Upper lobe of right lung (tissue), 1 donor: ENCODE measurements around the gene C19orf12. TPM values are rescaled to one million over a fixed set of nuclear protein-coding genes. Genes with fewer than 3 reads are reported as not detected.
"Not testable (repeated sequence)": the region's sequence is repeated elsewhere in the genome, so short reads cannot be mapped to it uniquely, and the experiment has no call there.

Experiments
- ATAC-seq: fragments of 200-7000 bp; cut with Tn5 transposase; one replicate; pipeline ENCODE4 v1.9.1; 2020; ENCODE audit warnings: mild to moderate bottlenecking, moderate library complexity
- DNase-seq: peaks from one replicate; pipeline ENCODE4 v3.0.0-alpha.2; 2020
- H3K27ac ChIP-seq: fragments of 200-600 bp; one replicate; pipeline ENCODE4 v1.8.0; 2022
- H3K27me3 ChIP-seq: fragments of 200-600 bp; one replicate; pipeline ENCODE4 v1.8.0; 2022; ENCODE audit warnings: mild to moderate bottlenecking
- H3K36me3 ChIP-seq: fragments of 200-600 bp; one replicate; pipeline ENCODE4 v1.8.0; 2022
- H3K4me1 ChIP-seq: fragments of 200-600 bp; one replicate; pipeline ENCODE4 v1.8.0; 2022
- H3K4me3 ChIP-seq: fragments of 200-600 bp; one replicate; pipeline ENCODE4 v1.8.0; 2022; ENCODE audit warnings: mild to moderate bottlenecking
- H3K9me3 ChIP-seq: fragments of 200-600 bp; one replicate; pipeline ENCODE4 v1.8.0; 2022
- intact Hi-C: fragments of 100-400 bp; cut with DNase I; formaldehyde crosslinking; loops from one replicate; pipeline ENCODE4 v1.11.0; 2022
- total RNA-seq: library from RNA; stranded (reverse); fragmentation: NEBNext Ultra II Directional; extraction: Animal tissue kit (Norgen Biotek cat#: 25700); gene quantifications from one replicate; pipeline ENCODE4 v1.2.1, GENCODE V29; 2021
- TF ChIP-seq, protein P1 (sequence below): fragments of 200-600 bp; IDR thresholded peaks from one replicate; pipeline ENCODE4 v1.8.0; 2022; ENCODE audit warnings: antibody characterized with exemption
- donor health status: DM: no; HTN: yes; CAD: no; lungs with severe emphysema.

Gene C19orf12
- total RNA-seq, 1 donor from 2014 or later = 22.1 TPM

DNA sequence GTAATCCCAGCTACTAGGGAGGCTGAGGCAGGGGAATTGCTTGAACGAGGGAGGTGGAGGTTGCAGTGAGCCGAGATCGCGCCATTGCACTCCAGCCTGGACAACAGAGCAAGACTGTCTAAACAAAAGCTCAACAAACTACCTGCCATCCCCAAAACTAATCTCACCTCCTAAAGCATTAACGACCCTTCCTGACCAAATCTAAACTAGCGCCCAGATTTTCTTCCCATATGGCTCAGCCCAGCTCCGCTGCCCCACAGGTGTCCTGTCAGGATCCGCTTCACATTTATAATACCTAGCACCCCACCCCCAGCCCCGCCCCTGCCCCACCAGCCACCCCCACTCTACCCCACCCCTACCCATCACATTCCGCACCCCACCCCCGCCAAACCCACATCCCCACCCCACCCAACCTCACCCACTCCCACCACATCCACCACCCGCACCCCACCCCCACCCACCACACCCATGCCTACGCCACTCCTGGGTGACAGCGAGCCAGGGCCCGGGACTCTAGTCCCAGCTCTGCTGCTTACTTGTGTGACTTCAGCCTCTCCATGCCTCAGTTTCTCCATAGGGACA lies 599 bp downstream of the C19orf12 start:
- TF ChIP-seq, protein P1, sequence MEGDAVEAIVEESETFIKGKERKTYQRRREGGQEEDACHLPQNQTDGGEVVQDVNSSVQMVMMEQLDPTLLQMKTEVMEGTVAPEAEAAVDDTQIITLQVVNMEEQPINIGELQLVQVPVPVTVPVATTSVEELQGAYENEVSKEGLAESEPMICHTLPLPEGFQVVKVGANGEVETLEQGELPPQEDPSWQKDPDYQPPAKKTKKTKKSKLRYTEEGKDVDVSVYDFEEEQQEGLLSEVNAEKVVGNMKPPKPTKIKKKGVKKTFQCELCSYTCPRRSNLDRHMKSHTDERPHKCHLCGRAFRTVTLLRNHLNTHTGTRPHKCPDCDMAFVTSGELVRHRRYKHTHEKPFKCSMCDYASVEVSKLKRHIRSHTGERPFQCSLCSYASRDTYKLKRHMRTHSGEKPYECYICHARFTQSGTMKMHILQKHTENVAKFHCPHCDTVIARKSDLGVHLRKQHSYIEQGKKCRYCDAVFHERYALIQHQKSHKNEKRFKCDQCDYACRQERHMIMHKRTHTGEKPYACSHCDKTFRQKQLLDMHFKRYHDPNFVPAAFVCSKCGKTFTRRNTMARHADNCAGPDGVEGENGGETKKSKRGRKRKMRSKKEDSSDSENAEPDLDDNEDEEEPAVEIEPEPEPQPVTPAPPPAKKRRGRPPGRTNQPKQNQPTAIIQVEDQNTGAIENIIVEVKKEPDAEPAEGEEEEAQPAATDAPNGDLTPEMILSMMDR = no peak
- intact Hi-C loops = no loop called here
- Histone ChIP-seq H3K27ac (peak overlapping the region; percentile 99), H3K4me1 (peaks cover 22% of the 10 kb centered on the region), H3K36me3 (no peaks in the 10 kb centered on the region), H3K4me3 (peak overlapping the region; percentile 87), H3K27me3 (no peaks in the 10 kb centered on the region), H3K9me3 (no peaks in the 10 kb centered on the region)
- peak; percentile 40 for DNase-seq
- peak; percentile 37 for ATAC-seq

DNA sequence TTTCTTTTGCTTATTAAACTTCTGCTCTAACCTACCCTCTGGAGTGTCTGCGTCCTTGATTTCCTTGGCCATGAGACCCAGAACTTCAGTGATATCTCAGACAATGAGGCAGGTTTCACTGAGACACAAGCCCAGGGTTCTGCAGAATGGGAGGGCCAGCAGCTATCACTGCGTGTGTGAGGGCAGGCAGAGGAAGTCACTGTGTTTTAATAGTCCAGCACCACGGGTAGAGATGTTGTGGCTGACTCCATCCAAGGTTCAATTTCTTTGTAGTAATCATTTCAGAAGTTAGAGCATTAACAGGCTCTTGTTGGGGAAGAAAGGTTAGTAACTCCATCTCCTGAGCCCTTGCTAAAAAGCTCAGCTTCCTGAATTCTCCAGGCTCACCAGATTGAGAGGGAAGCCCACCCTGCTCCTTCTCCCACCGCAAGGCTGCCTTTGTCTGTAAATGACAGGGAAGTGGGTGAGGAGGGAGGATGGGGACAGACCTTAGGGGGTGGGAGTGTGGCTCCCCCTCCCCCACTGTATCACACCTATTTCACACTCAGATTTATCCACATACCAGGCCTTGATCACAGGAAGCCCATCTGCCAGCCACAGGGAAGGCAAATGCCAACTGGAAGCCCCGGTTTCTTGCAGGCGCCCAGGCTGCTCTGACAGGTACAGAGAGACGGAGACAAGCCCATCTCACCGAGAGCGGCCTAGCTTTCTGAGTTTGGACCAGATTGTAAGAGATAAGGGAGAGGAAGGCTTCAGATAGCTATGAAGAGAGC lies 2.1 kb downstream of the C19orf12 start:
- Histone ChIP-seq H3K9me3 (no peaks in the 10 kb centered on the region), H3K4me3 (no peak overlapping the region), H3K27ac (no peak overlapping the region), H3K27me3 (no peaks in the 10 kb centered on the region), H3K36me3 (no peaks in the 10 kb centered on the region), H3K4me1 (peaks cover 22% of the 10 kb centered on the region)
- TF ChIP-seq, protein P1 = no peak
- intact Hi-C loops = no loop called here
- DNase-seq (peak; percentile 41), ATAC-seq (no peak)

DNA sequence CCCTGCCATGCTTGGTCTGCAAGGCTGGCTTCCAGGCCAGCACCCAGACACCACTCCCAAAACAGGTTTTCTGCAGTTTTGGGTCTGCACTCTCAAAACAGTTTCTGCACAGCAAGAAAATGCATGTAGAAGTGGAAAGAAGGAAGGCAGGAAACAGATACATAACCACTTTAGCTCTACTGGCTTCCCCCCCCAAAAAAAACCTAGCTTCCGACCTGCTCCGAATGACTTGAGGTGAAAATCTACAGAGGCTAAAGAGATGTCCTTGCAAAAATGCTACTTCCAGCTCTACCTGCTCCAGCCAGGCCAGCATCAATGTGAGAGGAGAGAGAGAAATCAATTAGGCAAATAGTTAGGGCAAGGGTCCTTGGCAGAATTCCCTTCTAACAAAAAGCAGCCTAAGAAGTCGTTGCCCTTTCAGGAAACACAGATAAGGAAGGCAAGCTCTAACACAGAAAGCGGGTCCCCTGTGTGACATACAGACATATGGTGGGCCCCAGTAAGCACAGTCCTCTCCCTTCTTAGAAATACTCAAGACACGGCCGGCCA lies 3.4 kb downstream of the C19orf12 start:
- intact Hi-C loops = no loop called here
- Histone ChIP-seq H3K36me3 (peaks cover 11% of the 10 kb centered on the region), H3K27me3 (no peaks in the 10 kb centered on the region), H3K27ac (no peak overlapping the region), H3K4me1 (peaks cover 22% of the 10 kb centered on the region), H3K4me3 (no peak overlapping the region), H3K9me3 (no peaks in the 10 kb centered on the region)
- ATAC-seq (no peak), DNase-seq (peak; percentile 2)
- TF ChIP-seq, protein P1 = no peak

DNA sequence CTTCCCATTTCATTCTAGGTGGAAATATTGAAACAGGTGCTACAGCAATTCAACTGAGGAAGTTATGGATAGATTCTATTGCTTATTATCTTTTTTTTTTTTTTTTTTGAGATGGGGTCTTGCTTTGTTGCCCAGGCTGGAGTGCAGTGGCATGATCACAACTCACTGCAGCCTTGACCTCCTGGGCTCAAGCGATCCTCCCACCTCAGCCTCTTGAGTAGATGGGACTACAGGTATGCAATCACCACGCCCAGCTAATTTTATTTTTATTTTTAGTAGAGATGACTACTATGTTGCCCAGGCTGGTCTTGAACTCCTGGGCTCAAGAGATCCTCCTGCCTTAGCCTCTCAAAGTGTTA lies 5.6 kb downstream of the C19orf12 start:
- ATAC-seq, H3K4me3 ChIP-seq, H3K9me3 ChIP-seq, intact Hi-C loops, H3K27me3 ChIP-seq, H3K27ac ChIP-seq: not testable (repeated sequence)
- DNase-seq = peak; percentile 3
- peaks cover 13% of the 10 kb centered on the region for H3K4me1 ChIP-seq
- peaks cover 23% of the 10 kb centered on the region for H3K36me3 ChIP-seq

DNA sequence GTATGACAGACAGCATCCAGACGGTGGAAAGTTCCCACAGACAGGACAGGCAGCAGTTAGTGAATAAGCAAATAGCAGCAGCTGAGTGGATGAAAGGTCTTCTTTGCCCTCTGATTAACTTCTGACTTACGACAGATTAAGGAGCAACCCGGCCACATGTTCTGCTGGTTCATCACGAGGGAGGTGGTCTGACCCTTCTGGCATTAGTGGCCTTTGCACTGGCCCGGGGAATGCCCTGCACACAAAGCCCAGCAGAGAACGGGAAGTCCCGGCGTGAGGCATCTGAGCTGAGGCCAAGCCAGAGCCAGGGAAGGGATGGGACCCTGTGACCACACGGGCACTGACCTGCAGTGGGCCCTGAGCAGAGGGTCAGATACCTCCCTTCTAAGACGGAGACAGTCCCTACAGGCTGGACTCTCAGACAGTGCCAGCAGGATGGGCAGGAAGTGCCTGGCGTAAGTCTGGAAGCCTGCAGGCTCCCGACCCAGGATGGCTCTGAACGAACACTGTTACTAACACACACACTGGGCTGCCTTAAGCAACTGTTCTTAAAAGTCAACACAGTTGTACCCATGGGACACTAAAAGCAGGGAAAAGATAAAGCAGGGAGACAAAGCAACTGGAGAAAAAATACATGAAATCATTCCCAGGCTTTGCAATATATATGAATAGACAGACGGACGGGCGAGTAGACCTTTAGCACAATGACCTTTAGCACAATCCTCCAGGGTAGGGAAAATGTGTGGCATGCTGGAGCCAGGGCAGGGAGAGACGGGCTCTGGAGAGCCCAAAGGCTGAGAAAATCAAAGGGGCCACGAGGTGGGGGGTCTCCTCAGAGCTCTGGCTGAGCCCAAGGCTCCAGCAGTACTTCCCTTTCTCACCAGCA lies 6.3 kb downstream of the C19orf12 start:
- no peak overlapping the region for H3K27ac ChIP-seq
- TF ChIP-seq, protein P1 = no peak
- no peaks in the 10 kb centered on the region for H3K27me3 ChIP-seq
- ATAC-seq (no peak), DNase-seq (peak; percentile 26)
- peaks cover 6% of the 10 kb centered on the region for H3K4me1 ChIP-seq
- intact Hi-C loops = no loop called here
- H3K4me3 ChIP-seq = no peak overlapping the region
- peaks cover 23% of the 10 kb centered on the region for H3K36me3 ChIP-seq
- no peaks in the 10 kb centered on the region for H3K9me3 ChIP-seq
